ENCODE measurements around the gene IRF9. TPM values are rescaled to one million over a fixed set of nuclear protein-coding genes. Genes with fewer than 3 reads are reported as not detected.

IRF9 gene
- total and polyA plus RNA-seq, 2 of the 13 experiments (the other 11 are each of a cell fraction or from before 2014, with no cell fraction given): 14.9 to 49.7 TPM

DNA sequence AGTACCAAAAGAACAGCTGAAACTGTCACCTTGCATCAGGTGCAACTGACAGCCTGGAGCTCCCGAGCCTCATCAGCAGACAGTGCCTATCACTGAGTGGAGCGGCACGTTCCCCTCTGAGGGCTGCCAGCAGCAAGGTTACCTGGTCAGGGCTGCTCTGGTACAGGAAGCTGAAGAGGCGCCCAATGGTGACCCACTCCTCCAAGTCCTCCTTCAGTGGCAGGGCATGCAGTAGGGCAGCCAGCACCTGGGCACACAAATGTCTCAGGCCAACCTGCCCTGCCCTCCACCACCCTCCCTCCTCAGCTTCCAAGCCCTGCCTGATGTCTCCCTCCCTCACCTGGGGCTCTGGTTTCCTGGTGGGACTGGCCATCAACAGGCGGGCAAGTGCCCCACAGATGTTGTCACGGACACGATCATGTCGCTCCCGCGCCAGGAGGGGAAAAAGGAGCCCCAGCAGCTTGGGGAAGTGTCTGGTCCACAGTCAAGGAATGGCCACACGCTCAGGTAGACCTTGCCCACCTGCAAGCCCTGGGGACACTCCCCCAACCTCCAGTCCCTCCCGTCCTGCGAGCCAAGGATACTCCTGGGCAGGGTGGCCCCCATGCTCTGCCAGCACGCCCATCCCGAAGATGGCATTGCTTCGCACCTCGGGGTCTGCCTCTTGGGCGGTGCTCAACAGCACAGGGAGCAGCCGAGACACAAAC lies 20.5 kb downstream of the IRF9 start (continued):
- TF ChIP-seq, protein P1, sequence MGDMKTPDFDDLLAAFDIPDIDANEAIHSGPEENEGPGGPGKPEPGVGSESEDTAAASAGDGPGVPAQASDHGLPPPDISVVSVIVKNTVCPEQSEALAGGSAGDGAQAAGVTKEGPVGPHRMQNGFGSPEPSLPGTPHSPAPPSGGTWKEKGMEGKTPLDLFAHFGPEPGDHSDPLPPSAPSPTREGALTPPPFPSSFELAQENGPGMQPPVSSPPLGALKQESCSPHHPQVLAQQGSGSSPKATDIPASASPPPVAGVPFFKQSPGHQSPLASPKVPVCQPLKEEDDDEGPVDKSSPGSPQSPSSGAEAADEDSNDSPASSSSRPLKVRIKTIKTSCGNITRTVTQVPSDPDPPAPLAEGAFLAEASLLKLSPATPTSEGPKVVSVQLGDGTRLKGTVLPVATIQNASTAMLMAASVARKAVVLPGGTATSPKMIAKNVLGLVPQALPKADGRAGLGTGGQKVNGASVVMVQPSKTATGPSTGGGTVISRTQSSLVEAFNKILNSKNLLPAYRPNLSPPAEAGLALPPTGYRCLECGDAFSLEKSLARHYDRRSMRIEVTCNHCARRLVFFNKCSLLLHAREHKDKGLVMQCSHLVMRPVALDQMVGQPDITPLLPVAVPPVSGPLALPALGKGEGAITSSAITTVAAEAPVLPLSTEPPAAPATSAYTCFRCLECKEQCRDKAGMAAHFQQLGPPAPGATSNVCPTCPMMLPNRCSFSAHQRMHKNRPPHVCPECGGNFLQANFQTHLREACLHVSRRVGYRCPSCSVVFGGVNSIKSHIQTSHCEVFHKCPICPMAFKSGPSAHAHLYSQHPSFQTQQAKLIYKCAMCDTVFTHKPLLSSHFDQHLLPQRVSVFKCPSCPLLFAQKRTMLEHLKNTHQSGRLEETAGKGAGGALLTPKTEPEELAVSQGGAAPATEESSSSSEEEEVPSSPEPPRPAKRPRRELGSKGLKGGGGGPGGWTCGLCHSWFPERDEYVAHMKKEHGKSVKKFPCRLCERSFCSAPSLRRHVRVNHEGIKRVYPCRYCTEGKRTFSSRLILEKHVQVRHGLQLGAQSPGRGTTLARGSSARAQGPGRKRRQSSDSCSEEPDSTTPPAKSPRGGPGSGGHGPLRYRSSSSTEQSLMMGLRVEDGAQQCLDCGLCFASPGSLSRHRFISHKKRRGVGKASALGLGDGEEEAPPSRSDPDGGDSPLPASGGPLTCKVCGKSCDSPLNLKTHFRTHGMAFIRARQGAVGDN (CRISPR knock-in tag; IDR thresholded peaks at IDR 0.05): peak; percentile 31; the same call in 1 of the 2 replicates
- TF ChIP-seq CBX2 (IDR thresholded peaks at IDR 0.05; ENCODE audit: low read depth, low read length): no peak
- TF ChIP-seq CBX2 (CRISPR knock-in tag; IDR thresholded peaks at IDR 0.05; ENCODE audit: low read depth): no peak
- TF ChIP-seq ZNF264 (CRISPR knock-in tag; IDR thresholded peaks at IDR 0.05): no peak
- TF ChIP-seq HES4 (CRISPR knock-in tag; IDR thresholded peaks at IDR 0.05; ENCODE audit: borderline replicate concordance): 0 out of 2 replicates have a peak, but pooled peaks have one; percentile 13

DNA sequence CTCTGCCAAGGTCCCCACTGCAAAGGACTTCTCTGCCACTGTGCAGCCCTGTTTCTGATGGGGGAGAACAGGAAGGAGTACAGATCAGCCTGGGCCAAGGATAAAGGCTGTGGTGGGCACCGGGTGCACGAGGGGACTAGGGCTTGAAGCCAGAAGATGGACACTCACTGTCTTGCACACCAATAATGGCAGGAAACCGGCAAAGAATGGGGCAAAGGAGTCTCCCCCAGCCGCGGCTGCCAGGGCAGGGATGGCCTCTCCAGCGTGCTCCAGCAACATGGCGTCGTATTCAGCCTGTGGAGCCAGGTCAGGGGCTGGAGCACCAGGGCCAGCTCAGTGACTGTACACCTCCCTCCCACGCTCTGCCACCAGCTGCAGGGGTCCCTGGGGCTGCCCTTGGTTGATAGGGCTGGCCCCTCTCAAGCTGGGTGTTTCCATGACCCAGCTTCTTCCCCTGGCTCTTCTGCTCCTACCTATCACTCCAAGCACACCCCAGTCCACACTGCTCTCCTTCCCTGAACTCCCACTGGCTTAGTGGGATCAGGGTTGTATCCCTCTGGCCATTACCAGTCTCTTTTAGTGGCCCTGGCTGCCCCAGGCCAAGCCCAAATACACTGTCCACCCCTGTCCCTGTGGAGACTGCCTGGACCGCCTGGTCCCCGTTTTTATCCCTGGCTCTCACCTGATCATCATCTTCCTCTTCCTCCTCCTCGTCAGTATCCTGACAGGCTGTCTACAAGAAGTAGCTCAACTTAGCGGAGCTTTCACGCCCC lies 21.2 kb downstream of the IRF9 start:
- no peak overlapping the region for H3K9ac ChIP-seq (ENCODE audit: insufficient read depth, low read depth, low read length)
- CTCF ChIA-PET (ENCODE audit: low intra/inter-chr PET ratio, low total read pairs): no interaction called here
- peaks cover 84 to 96% of the 10 kb centered on the region in 2 experiments for H3K36me3 ChIP-seq (replicated peaks in 1 of 2; ENCODE audit: control insufficient read depth in 1 of 2, insufficient read depth in 2 of 2, low read length in 2 of 2)
- POLR2A ChIA-PET: interaction anchor here (1.0 to 8.1 kb wide), 7 partner anchors 13 to 124 kb away, joined by 3 to 53 read pairs (median 13); partner anchors contain the start of genes CHMP4A, IRF9, PCK2 and PSME2
- in situ Hi-C loops (cut with HindIII; ENCODE audit: extremely low pct_ligation_motif_present, low pct_unique_long_range_greater_than_20kb) (no loop called here), intact Hi-C loops (cut with micrococcal nuclease; ENCODE audit: unreplicated experiment) (no loop called here)
- H3K9me3 ChIP-seq (ENCODE audit: low read length): no peaks in the 10 kb centered on the region
- no peak overlapping the region for H2AFZ ChIP-seq (ENCODE audit: low read length)
- no peak for FAIRE-seq
- ATAC-seq: no peak; the same call in 2 of the 3 replicates
- peaks cover 6% of the 10 kb centered on the region for H3K4me1 ChIP-seq (ENCODE audit: insufficient read depth, low read length)
- H3K79me2 ChIP-seq (ENCODE audit: insufficient read depth, low read length): peaks cover 6% of the 10 kb centered on the region
- WGBS (ENCODE audit: low lambda C conversion rate): 98% methylated on average over 14 of the region's 14 CpGs
- no peaks in the 10 kb centered on the region for H4K20me1 ChIP-seq (ENCODE audit: insufficient read depth, low read length)
- H3K4me3 ChIP-seq (replicated peaks in 1 of 3; ENCODE audit: insufficient read depth in 1 of 3, low read depth in 2 of 3, low read length in 3 of 3): no peak overlapping the region
- BruUV-seq (replicated peaks): no TSS peak
- DNase-seq (ENCODE audit: low spot score): no peak
- no peaks in the 10 kb centered on the region for H3K27me3 ChIP-seq (ENCODE audit: control insufficient read depth in 1 of 2, insufficient read depth in 2 of 2, low read length in 2 of 2)
- H3K4me2 ChIP-seq (ENCODE audit: low read depth, low read length): no peak overlapping the region
- H3K27ac ChIP-seq (ENCODE audit: extremely low read length, insufficient read depth, low read length): no peak overlapping the region
- TF ChIP-seq RBM22 (optimal IDR thresholded peaks at IDR 0.05; ENCODE audit: low read length) (peak; percentile 36), SRY (CRISPR knock-in tag; IDR thresholded peaks at IDR 0.05) (no peak), BORCS8-MEF2B (CRISPR knock-in tag; IDR thresholded peaks at IDR 0.05) (0 out of 2 replicates have a peak, but pooled peaks have one; percentile 3)
- TF ChIP-seq, protein P2, sequence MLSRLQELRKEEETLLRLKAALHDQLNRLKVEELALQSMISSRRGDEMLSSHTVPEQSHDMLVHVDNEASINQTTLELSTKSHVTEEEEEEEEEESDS (CRISPR knock-in tag; IDR thresholded peaks at IDR 0.05; ENCODE audit: borderline replicate concordance): no peak
- TF ChIP-seq, protein P3, sequence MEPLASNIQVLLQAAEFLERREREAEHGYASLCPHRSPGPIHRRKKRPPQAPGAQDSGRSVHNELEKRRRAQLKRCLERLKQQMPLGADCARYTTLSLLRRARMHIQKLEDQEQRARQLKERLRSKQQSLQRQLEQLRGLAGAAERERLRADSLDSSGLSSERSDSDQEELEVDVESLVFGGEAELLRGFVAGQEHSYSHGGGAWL (CRISPR knock-in tag; IDR thresholded peaks at IDR 0.05): 0 out of 2 replicates have a peak, but pooled peaks have one; percentile 17
- TF ChIP-seq, protein P4, sequence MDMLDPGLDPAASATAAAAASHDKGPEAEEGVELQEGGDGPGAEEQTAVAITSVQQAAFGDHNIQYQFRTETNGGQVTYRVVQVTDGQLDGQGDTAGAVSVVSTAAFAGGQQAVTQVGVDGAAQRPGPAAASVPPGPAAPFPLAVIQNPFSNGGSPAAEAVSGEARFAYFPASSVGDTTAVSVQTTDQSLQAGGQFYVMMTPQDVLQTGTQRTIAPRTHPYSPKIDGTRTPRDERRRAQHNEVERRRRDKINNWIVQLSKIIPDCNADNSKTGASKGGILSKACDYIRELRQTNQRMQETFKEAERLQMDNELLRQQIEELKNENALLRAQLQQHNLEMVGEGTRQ (IDR thresholded peaks at IDR 0.05; ENCODE audit: low read depth, low read length): no peak
- TF ChIP-seq, protein P4 (CRISPR knock-in tag; IDR thresholded peaks at IDR 0.05; ENCODE audit: borderline replicate concordance): no peak

All from HepG2 (cell line).